K562 (cell line): ENCODE measurements around the gene TMCC1. TPM values are rescaled to one million over a fixed set of nuclear protein-coding genes. Genes with fewer than 3 reads are reported as not detected.

Experiments used
- ATAC-seq: fragments of 200-7000 bp; cut with Tn5 transposase; 3 replicates; pipeline ENCODE4 v1.9.1; 2020; ENCODE audit warnings: moderate library complexity
- BruUV-seq: library from RNA; stranded (reverse); fragments of 400-500 nt; replicated peaks from 2 replicates; lab custom pipeline; 2021; lab: Mats Ljungman, UMichigan
- CTCF ChIA-PET: fragments of 300-600 bp; formaldehyde crosslinking; extraction: SDS; loops from one replicate; lab custom pipeline; 2021; ENCODE audit warnings: low intra/inter-chr PET ratio; lab: Yijun Ruan, JAX
- POLR2A ChIA-PET: fragments of 300-600, 350-650 bp; sonication (Branson Sonifier 250); formaldehyde crosslinking; extraction: SDS; loops from one replicate; lab custom pipeline; 2021; ENCODE audit warnings: antibody characterized with exemption, inconsistent platforms; lab: Yijun Ruan, JAX
- DNase-seq, 4 experiments: peaks; one replicate each; pipeline versions ENCODE4 v3.0.0 to v3.0.0-alpha.2; 2011 to 2018; ENCODE audit warnings: low spot score in 3 of 4, mixed read lengths in 3 of 4; ENCODE audit errors: extremely low read depth in 1 of 4
- FAIRE-seq: peaks from 2 replicates; lab custom pipeline; 2011; peaks lifted over from hg19 to GRCh38; lab: Jason Lieb, UNC
- H2AFZ ChIP-seq: 2 replicates; pipeline ENCODE4 v1.6.0; 2011; ENCODE audit warnings: low read depth, low read length, control low read depth, inconsistent platforms
- H3K27ac ChIP-seq: fragments of 200-600 bp; 3 replicates; pipeline ENCODE4 v1.8.0; 2011; ENCODE audit warnings: low read depth, mild to moderate bottlenecking, control low read depth, inconsistent platforms, low read length, moderate library complexity, mixed read lengths; ENCODE audit errors: extremely low read depth
- H3K27me3 ChIP-seq, 2 experiments: fragments of 300-600 bp in 1 of 2; 2 replicates in 1 of 2; 3 replicates in 1 of 2; pipeline versions ENCODE4 v1.6.0 to v1.8.0; 2011; ENCODE audit warnings: inconsistent platforms in 2 of 2, low read length in 2 of 2, mild to moderate bottlenecking in 1 of 2, mixed read lengths in 1 of 2, moderate library complexity in 1 of 2; ENCODE audit not compliant: control insufficient read depth in 2 of 2, insufficient read depth in 2 of 2
- H3K36me3 ChIP-seq: fragments of 300-600 bp; 3 replicates; pipeline ENCODE4 v1.8.0; 2011; ENCODE audit warnings: mild to moderate bottlenecking, low read length, inconsistent platforms; ENCODE audit not compliant: control insufficient read depth, insufficient read depth
- H3K4me1 ChIP-seq, 2 experiments: fragments of 200-600 bp in 1 of 2; replicated peaks in 1 of 2; 2 replicates in 1 of 2; 3 replicates in 1 of 2; pipeline versions ENCODE4 v1.5.1 to v1.8.0; 2011; ENCODE audit warnings: inconsistent platforms in 2 of 2, low read length in 2 of 2, mild to moderate bottlenecking in 1 of 2, mixed read lengths in 1 of 2, moderate library complexity in 1 of 2; ENCODE audit not compliant: control insufficient read depth in 2 of 2, insufficient read depth in 2 of 2
- H3K4me2 ChIP-seq: 2 replicates; pipeline ENCODE4 v1.6.1; 2011; ENCODE audit warnings: low read length, control low read depth, inconsistent platforms, mixed read lengths; ENCODE audit not compliant: insufficient read depth
- H3K4me3 ChIP-seq: fragments of 200-600 bp; sonication (generic), shearing (Covaris generic); 2 replicates; pipeline ENCODE4 v1.5.1; 2016; ENCODE audit warnings: control low read depth, inconsistent platforms
- H3K79me2 ChIP-seq: fragments of 200-600 bp; 3 replicates; pipeline ENCODE4 v1.8.0; 2011; ENCODE audit warnings: low read length, inconsistent platforms; ENCODE audit not compliant: control insufficient read depth, insufficient read depth
- H3K9ac ChIP-seq, 2 experiments: 2 replicates each; pipeline versions ENCODE4 v1.6.0 to v1.6.1; 2011; ENCODE audit warnings: low read depth in 2 of 2, low read length in 2 of 2, control low read depth in 1 of 2, inconsistent platforms in 1 of 2, mild to moderate bottlenecking in 1 of 2, mixed read lengths in 1 of 2; ENCODE audit not compliant: insufficient read depth in 1 of 2
- H3K9me1 ChIP-seq: one replicate; pipeline ENCODE4 v1.6.0; 2011; ENCODE audit warnings: inconsistent platforms, mild to moderate bottlenecking, low read length, moderate library complexity; ENCODE audit not compliant: control insufficient read depth, insufficient read depth
- H3K9me3 ChIP-seq: replicated peaks from 2 replicates; pipeline ENCODE4 v1.5.1; 2011; ENCODE audit warnings: low read depth, low read length, inconsistent platforms; ENCODE audit not compliant: control insufficient read depth, insufficient read depth
- H4K20me1 ChIP-seq: replicated peaks from 2 replicates; pipeline ENCODE4 v1.6.1; 2011; ENCODE audit warnings: low read length, inconsistent platforms, mixed read lengths; ENCODE audit not compliant: control insufficient read depth, insufficient read depth
- ADNP ChIP-seq: fragments of 200-800 bp; sonication (Bioruptor generic); IDR thresholded peaks from 2 replicates; pipeline ENCODE4 v1.6.1; 2016; ENCODE audit warnings: missing genetic modification characterization, missing compliant biosample characterization
- BRD4 ChIP-seq: fragments of 200-600 bp; sonication (generic); IDR thresholded peaks from 2 replicates; pipeline ENCODE4 v1.6.1; 2017; ENCODE audit warnings: inconsistent platforms
- L3MBTL2 ChIP-seq: fragments of 450-650 bp; IDR thresholded peaks from 2 replicates; pipeline ENCODE4 v1.6.1; 2016; ENCODE audit warnings: mild to moderate bottlenecking, moderate library complexity
- NR4A1 ChIP-seq, 2 experiments: fragments of 250-450 bp in 1 of 2; fragments of 450-650 bp in 1 of 2; sonication (Bioruptor Pico) in 1 of 2; IDR thresholded peaks; 2 replicates each; pipeline versions ENCODE4 v1.4.0 to v1.6.1; 2016 to 2020; ENCODE audit warnings: mild to moderate bottlenecking in 2 of 2, missing compliant biosample characterization in 1 of 2, missing genetic modification characterization in 1 of 2, moderate library complexity in 1 of 2
- PPARD ChIP-seq: fragments of 250-450 bp; sonication (Bioruptor Pico); IDR thresholded peaks from 2 replicates; pipeline ENCODE4 v1.8.0; 2022; ENCODE audit warnings: inconsistent platforms, mild to moderate bottlenecking, moderate library complexity
- RAD21 ChIP-seq, 2 experiments: fragments of 250-450 bp in 1 of 2; fragments of 450-650 bp in 1 of 2; sonication (Bioruptor Pico) in 1 of 2; formaldehyde crosslinking in 1 of 2; IDR thresholded peaks in 1 of 2; conservative IDR thresholded peaks in 1 of 2; 2 replicates each; pipeline versions ENCODE4 v1.4.0 to v1.8.0; 2020 to 2022; ENCODE audit warnings: mild to moderate bottlenecking in 2 of 2, moderate library complexity in 1 of 2
- RBBP5 ChIP-seq: fragments of 200-600 bp; sonication (generic); IDR thresholded peaks from 2 replicates; pipeline ENCODE4 v1.6.1; 2012; ENCODE audit warnings: borderline replicate concordance, mild to moderate bottlenecking, low read length, control low read depth, inconsistent platforms; ENCODE audit not compliant: insufficient read depth, poor library complexity, severe bottlenecking
- RBM34 ChIP-seq: fragments of 200-400 bp; formaldehyde crosslinking; IDR thresholded peaks from 2 replicates; pipeline ENCODE4 v1.6.1; 2018; ENCODE audit warnings: low read length, borderline replicate concordance; ENCODE audit not compliant: insufficient read depth
- TCF15 ChIP-seq: fragments of 250-450 bp; sonication (Bioruptor Pico); IDR thresholded peaks from 2 replicates; pipeline ENCODE4 v1.8.0; 2022; ENCODE audit warnings: moderate library complexity, mild to moderate bottlenecking, inconsistent platforms
- TRIM24 ChIP-seq, 2 experiments: fragments of 450-650 bp; IDR thresholded peaks; 2 replicates each; pipeline ENCODE4 v1.6.1; 2016
- ZNF23 ChIP-seq: fragments of 250-450 bp; sonication (Bioruptor Pico); IDR thresholded peaks from 2 replicates; pipeline ENCODE4 v1.4.0; 2020; ENCODE audit warnings: mild to moderate bottlenecking
- WGBS: fragments of 100-300 bp; shearing (Covaris generic); methylation state at CpG from one replicate; pipeline ENCODE4 v1.1.6; 2016; ENCODE audit warnings: low coverage, mixed read lengths; ENCODE audit not compliant: insufficient coverage; ENCODE audit errors: missing lambda C conversion rate; 5-methylcytosine and 5-hydroxymethylcytosine counted together
- in situ Hi-C: fragments of 300-500 bp; cut with MboI; formaldehyde crosslinking; loops from 4 replicates; pipeline ENCODE4 v1.15.0; 2018; ENCODE audit warnings: inconsistent platforms, mixed read lengths
- intact Hi-C: fragments of 100-400 bp; cut with micrococcal nuclease; formaldehyde crosslinking; loops from 2 replicates; pipeline ENCODE4 v1.14.2; 2022
- polyA plus RNA-seq, 8 experiments: library from polyadenylated mRNA; depleted of rRNA in 4 of 8; stranded (reverse) in 5 of 8; unstranded in 3 of 8; fragments of >200 nt; fragmentation: Nextera tagmentation in 2 of 8; fragmentation: Illumina TruSeq in 1 of 8; extraction: Ambion mirVana in 2 of 8; extraction: Trizol in 1 of 8; gene quantifications; 2 replicates each; pipeline versions ENCODE4 v1.2.1 to v1.2.3, GENCODE V29; 2011 to 2014; ENCODE audit warnings: inconsistent platforms in 1 of 8, missing spikeins in 1 of 8
- total RNA-seq, 7 experiments: library from RNA; depleted of rRNA in 6 of 7; stranded (reverse); fragments of >200 nt in 6 of 7; fragmentation: Illumina TruSeq in 2 of 7; extraction: Trizol in 2 of 7; gene quantifications; 2 replicates each; pipeline versions ENCODE4 v1.2.1 to v1.2.3, GENCODE V29; 2011 to 2021; ENCODE audit warnings: low replicate concordance in 1 of 7

The TMCC1 gene
- total and polyA plus RNA-seq, 9 of the 15 experiments (the other 6 are each of a cell fraction or from before 2014, with no cell fraction given), result 0.89 to 8.7 (median 4.0) TPM

GRCh38 chr3:129673897-129674797 lies 219.4 kb downstream of the TMCC1 start:
- Histone ChIP-seq H3K4me3 (no peak overlapping the region), H3K27ac (no peak overlapping the region), H3K9ac (no peak overlapping the region), H3K4me2 (no peak overlapping the region), H4K20me1 (no peaks in the 10 kb centered on the region), H3K36me3 (no peaks in the 10 kb centered on the region), H3K4me1 (no peaks in the 10 kb centered on the region; a peak in 1 of 5 replicates), H3K9me3 (no peaks in the 10 kb centered on the region), H3K79me2 (no peaks in the 10 kb centered on the region), H3K9me1 (no peaks in the 10 kb centered on the region), H2AFZ (no peak overlapping the region), H3K27me3 (no peaks in the 10 kb centered on the region)
- CTCF ChIA-PET, result interaction anchor here (0.6 kb wide), 1 partner anchor 1046 kb away, joined by 3 read pairs; no protein-coding TSS in a partner anchor
- WGBS, result 29% methylated on average over 5 of the region's 5 CpGs
- TF ChIP-seq ZNF23 (CRISPR knock-in tag), result no peak
- TF ChIP-seq L3MBTL2, result no peak
- TF ChIP-seq BRD4, result no peak
- no peak for TF ChIP-seq RBM34
- TF ChIP-seq NR4A1 (CRISPR knock-in tag; IDR thresholded peaks at IDR 0.05), result no peak
- no peak for TF ChIP-seq NR4A1 (tag; IDR thresholded peaks at IDR 0.05)
- no peak for TF ChIP-seq TRIM24 (IDR thresholded peaks at IDR 0.05)
- no peak for TF ChIP-seq PPARD (CRISPR knock-in tag)
- TF ChIP-seq RBBP5, result no peak
- TF ChIP-seq RAD21 (CRISPR knock-in tag; conservative IDR thresholded peaks at IDR 0.05 in 1 of 2, IDR thresholded peaks at IDR 0.05 in 1 of 2), result no peak
- TF ChIP-seq ADNP (tag), result no peak
- no peak for TF ChIP-seq TCF15 (CRISPR knock-in tag)
- in situ Hi-C loops (no loop called here), intact Hi-C loops (no loop called here)
- no peak for ATAC-seq
- no peak for DNase-seq
- FAIRE-seq, result no peak
- BruUV-seq, result no TSS peak
- POLR2A ChIA-PET, result interaction anchor here (0.7 to 0.9 kb wide), 2 partner anchors 16 to 18 kb away, joined by 3 read pairs; no protein-coding TSS in a partner anchor
